IPS-15b (cell line): Measurements from ENCODE around the gene PNPLA6.
A peak's percentile ranks its signal among the peaks of the same experiment; 100 is the strongest.
"Not testable (repeated sequence)": the region's sequence is repeated elsewhere in the genome, so short reads cannot be mapped to it uniquely, and the experiment has no call there.

Source experiments
- H3K27me3 ChIP-seq: one replicate; pipeline ENCODE4 v1.6.1; 2013; ENCODE audit warnings: low read length; ENCODE audit not compliant: control insufficient read depth, insufficient read depth
- H3K36me3 ChIP-seq: one replicate; pipeline ENCODE4 v1.6.1; 2013; ENCODE audit warnings: low read length; ENCODE audit not compliant: control insufficient read depth, insufficient read depth
- H3K4me1 ChIP-seq: one replicate; pipeline ENCODE4 v1.6.1; 2013; ENCODE audit warnings: mild to moderate bottlenecking, low read length; ENCODE audit not compliant: control insufficient read depth, insufficient read depth
- H3K4me3 ChIP-seq: one replicate; pipeline ENCODE4 v1.5.1; 2013; ENCODE audit warnings: low read depth, low read length
- H3K9ac ChIP-seq: one replicate; pipeline ENCODE4 v1.6.1; 2013; ENCODE audit warnings: low read depth, mild to moderate bottlenecking, low read length
- H3K9me3 ChIP-seq: one replicate; pipeline ENCODE4 v1.6.1; 2013; ENCODE audit warnings: mild to moderate bottlenecking, low read length; ENCODE audit not compliant: control insufficient read depth, insufficient read depth

PNPLA6 gene

GRCh38 chr19:7570761-7571160, 35.2 kb downstream of the PNPLA6 start:
- no peaks in the 10 kb centered on the region for H3K36me3 ChIP-seq
- no peaks in the 10 kb centered on the region for H3K27me3 ChIP-seq
- no peak overlapping the region for H3K9ac ChIP-seq
- H3K9me3 ChIP-seq: no peaks in the 10 kb centered on the region
- no peak overlapping the region for H3K4me3 ChIP-seq
- no peaks in the 10 kb centered on the region for H3K4me1 ChIP-seq

- Histone ChIP-seq H3K36me3 (no peaks in the 10 kb centered on the region), H3K9ac (no peak overlapping the region), H3K4me1 (no peaks in the 10 kb centered on the region), H3K4me3 (no peak overlapping the region), H3K27me3 (peaks cover 3% of the 10 kb centered on the region), H3K9me3 (no peaks in the 10 kb centered on the region)
Observed at GRCh38 chr19:7575434-7576040, 40.0 kb downstream of the PNPLA6 start.

GRCh38 chr19:7577422-7577821, 41.9 kb downstream of the PNPLA6 start:
- not testable (repeated sequence) for H3K9me3 ChIP-seq, H3K36me3 ChIP-seq, H3K4me3 ChIP-seq, H3K9ac ChIP-seq, H3K4me1 ChIP-seq, H3K27me3 ChIP-seq

- Histone ChIP-seq H3K9me3 (no peaks in the 10 kb centered on the region), H3K4me3 (no peak overlapping the region), H3K9ac (no peak overlapping the region), H3K36me3 (no peaks in the 10 kb centered on the region), H3K27me3 (peaks cover 3% of the 10 kb centered on the region), H3K4me1 (no peaks in the 10 kb centered on the region)
Observed at GRCh38 chr19:7578127-7578526, 42.6 kb downstream of the PNPLA6 start.

GRCh38 chr19:7579182-7579581, 43.7 kb downstream of the PNPLA6 start:
- H3K9me3 ChIP-seq: no peaks in the 10 kb centered on the region

GRCh38 chr19:7582446-7582845, 46.9 kb downstream of the PNPLA6 start:
- Histone ChIP-seq H3K4me1 (no peaks in the 10 kb centered on the region), H3K36me3 (no peaks in the 10 kb centered on the region), H3K9me3 (no peaks in the 10 kb centered on the region), H3K27me3 (peaks cover 5% of the 10 kb centered on the region), H3K9ac (no peak overlapping the region), H3K4me3 (no peak overlapping the region)

More at GRCh38 chr19:7579182-7579581, 43.7 kb downstream of the PNPLA6 start:
- Histone ChIP-seq H3K4me1 (no peaks in the 10 kb centered on the region), H3K9ac (no peak overlapping the region), H3K4me3 (no peak overlapping the region), H3K36me3 (no peaks in the 10 kb centered on the region), H3K27me3 (peaks cover 3% of the 10 kb centered on the region)

- H3K4me1 ChIP-seq: no peaks in the 10 kb centered on the region
- H3K36me3 ChIP-seq: no peaks in the 10 kb centered on the region
- peaks cover 7% of the 10 kb centered on the region for H3K27me3 ChIP-seq
- H3K4me3 ChIP-seq: no peak overlapping the region
- no peak overlapping the region for H3K9ac ChIP-seq
- no peaks in the 10 kb centered on the region for H3K9me3 ChIP-seq
Observed at GRCh38 chr19:7589822-7590221, 54.3 kb downstream of the PNPLA6 start.

- Histone ChIP-seq H3K9ac (no peak overlapping the region), H3K27me3 (peaks cover 9% of the 10 kb centered on the region), H3K4me1 (no peaks in the 10 kb centered on the region), H3K36me3 (no peaks in the 10 kb centered on the region), H3K9me3 (no peaks in the 10 kb centered on the region), H3K4me3 (no peak overlapping the region)
Observed at GRCh38 chr19:7590256-7590655, 54.7 kb downstream of the PNPLA6 start.

- Histone ChIP-seq H3K36me3 (no peaks in the 10 kb centered on the region), H3K27me3 (peaks cover 7% of the 10 kb centered on the region), H3K9me3 (no peaks in the 10 kb centered on the region), H3K9ac (peak within 1 kb of the TSS; percentile 24), H3K4me3 (peak within 1 kb of the TSS; percentile 66), H3K4me1 (no peaks in the 10 kb centered on the region)
Observed at GRCh38 chr19:7595466-7596133, 60.1 kb downstream of the PNPLA6 start, which contains the start of gene CAMSAP3. TSS of gene CAMSAP3 (plus strand) at chr19:7595863. CDS start at chr19:7596003, 140 bp downstream.

GRCh38 chr19:7596211-7596937, 60.9 kb downstream of the PNPLA6 start:
- Histone ChIP-seq H3K9ac (peak overlapping the region; percentile 24), H3K27me3 (peaks cover 7% of the 10 kb centered on the region), H3K4me3 (peak overlapping the region; percentile 61), H3K9me3 (no peaks in the 10 kb centered on the region), H3K36me3 (no peaks in the 10 kb centered on the region), H3K4me1 (no peaks in the 10 kb centered on the region)

- no peak overlapping the region for H3K9ac ChIP-seq
- no peaks in the 10 kb centered on the region for H3K36me3 ChIP-seq
- H3K27me3 ChIP-seq: peaks cover 7% of the 10 kb centered on the region
- no peaks in the 10 kb centered on the region for H3K4me1 ChIP-seq
- no peak overlapping the region for H3K4me3 ChIP-seq
- no peaks in the 10 kb centered on the region for H3K9me3 ChIP-seq
Observed at GRCh38 chr19:7597689-7598088, 62.2 kb downstream of the PNPLA6 start.

- no peak overlapping the region for H3K4me3 ChIP-seq
- no peaks in the 10 kb centered on the region for H3K36me3 ChIP-seq
- H3K27me3 ChIP-seq: peaks cover 7% of the 10 kb centered on the region
Observed at GRCh38 chr19:7598180-7598579, 62.7 kb downstream of the PNPLA6 start.

More at GRCh38 chr19:7598180-7598579, 62.7 kb downstream of the PNPLA6 start:
- H3K4me1 ChIP-seq: no peaks in the 10 kb centered on the region
- H3K9me3 ChIP-seq: no peaks in the 10 kb centered on the region
- no peak overlapping the region for H3K9ac ChIP-seq
